Chondrocyte (in vitro differentiated cells): ENCODE measurements around the gene GH2. TPM values are rescaled to one million over a fixed set of nuclear protein-coding genes. Genes with fewer than 3 reads are reported as not detected.
"Not testable (repeated sequence)": the region's sequence is repeated elsewhere in the genome, so short reads cannot be mapped to it uniquely, and the experiment has no call there.

Source experiments
- DNase-seq: peaks from one replicate; pipeline ENCODE4 v3.0.0; 2021; ENCODE audit warnings: mixed read lengths, low spot score
- H3K27ac Mint-ChIP-seq: one replicate; pipeline ENCODE4 v1.8.0; 2021; ENCODE audit warnings: mild to moderate bottlenecking, moderate library complexity, mixed read lengths; ENCODE audit not compliant: unreplicated experiment
- H3K27me3 Mint-ChIP-seq: 2 replicates; pipeline ENCODE4 v1.8.0; 2021; ENCODE audit warnings: low read depth, mixed read lengths
- H3K36me3 Mint-ChIP-seq: 2 replicates; pipeline ENCODE4 v1.8.0; 2021; ENCODE audit warnings: low read depth, mixed read lengths
- H3K4me1 Mint-ChIP-seq: 2 replicates; pipeline ENCODE4 v1.8.0; 2021; ENCODE audit warnings: low read depth, mild to moderate bottlenecking, mixed read lengths
- H3K4me3 Mint-ChIP-seq: one replicate; pipeline ENCODE4 v1.8.0; 2021; ENCODE audit warnings: mild to moderate bottlenecking, moderate library complexity, mixed read lengths; ENCODE audit not compliant: unreplicated experiment
- H3K9me3 Mint-ChIP-seq: 2 replicates; pipeline ENCODE4 v1.8.0; 2021; ENCODE audit warnings: low read depth, mixed read lengths
- CTCF ChIP-seq: fragments of 200-600 bp; sonication (generic); IDR thresholded peaks from 2 replicates; pipeline ENCODE4 v1.5.0; 2021; ENCODE audit warnings: antibody characterized with exemption, mild to moderate bottlenecking, moderate library complexity
- total RNA-seq: library from RNA; stranded (reverse); gene quantifications from 3 replicates; pipeline ENCODE4 v1.2.1, GENCODE V29; 2021

Gene GH2
- total RNA-seq, 1 donor from 2014 or later = not detected

- no peak for TF ChIP-seq CTCF
- Mint-ChIP-seq H3K36me3 (no peaks in the 10 kb centered on the region), H3K27ac (no peak overlapping the region), H3K27me3 (peaks cover 52% of the 10 kb centered on the region), H3K4me3 (no peak overlapping the region), H3K4me1 (peaks cover 4% of the 10 kb centered on the region), H3K9me3 (no peaks in the 10 kb centered on the region)
- peak; percentile 52 for DNase-seq
Observed at GRCh38 chr17:63914471-63914870, 32.7 kb upstream of the GH2 start.

- Mint-ChIP-seq H3K4me3 (no peak overlapping the region), H3K27ac (no peak overlapping the region), H3K9me3 (no peaks in the 10 kb centered on the region), H3K36me3 (no peaks in the 10 kb centered on the region), H3K27me3 (peaks cover 51% of the 10 kb centered on the region), H3K4me1 (no peaks in the 10 kb centered on the region)
- DNase-seq = peak; percentile 29
- TF ChIP-seq CTCF = peak; percentile 88
Observed at GRCh38 chr17:63911657-63912100, 29.9 kb upstream of the GH2 start.

- H3K4me3 Mint-ChIP-seq = no peak within 1 kb of the TSS
- H3K9me3 Mint-ChIP-seq = no peaks in the 10 kb centered on the region
- TF ChIP-seq CTCF = no peak
- H3K36me3 Mint-ChIP-seq = no peaks in the 10 kb centered on the region
- no peak within 1 kb of the TSS for H3K27ac Mint-ChIP-seq
- H3K4me1 Mint-ChIP-seq = no peaks in the 10 kb centered on the region
- H3K27me3 Mint-ChIP-seq = peaks cover 48% of the 10 kb centered on the region
- DNase-seq = peak; percentile 48
Observed at GRCh38 chr17:63911041-63911635, 29.4 kb upstream of the GH2 start, which contains the start of gene CSHL1. CSHL1 (minus strand) TSS chr17:63911258; CDS start chr17:63911196, 62 bp downstream.

- H3K27me3 Mint-ChIP-seq = peaks cover 40% of the 10 kb centered on the region
- H3K4me1 Mint-ChIP-seq = no peaks in the 10 kb centered on the region
- H3K36me3 Mint-ChIP-seq = no peaks in the 10 kb centered on the region
- no peak overlapping the region for H3K27ac Mint-ChIP-seq
- no peaks in the 10 kb centered on the region for H3K9me3 Mint-ChIP-seq
- DNase-seq = peak; percentile 58
- TF ChIP-seq CTCF = no peak
- no peak overlapping the region for H3K4me3 Mint-ChIP-seq
Observed at GRCh38 chr17:63910096-63910495, 28.4 kb upstream of the GH2 start.

- H3K9me3 Mint-ChIP-seq, H3K36me3 Mint-ChIP-seq, H3K27ac Mint-ChIP-seq, H3K4me3 Mint-ChIP-seq, H3K4me1 Mint-ChIP-seq: not testable (repeated sequence)
- peak; percentile 35 for DNase-seq
- peaks cover 37% of the 10 kb centered on the region for H3K27me3 Mint-ChIP-seq
Observed at GRCh38 chr17:63909586-63909985, 27.8 kb upstream of the GH2 start.

- H3K4me3 Mint-ChIP-seq, DNase-seq, H3K27ac Mint-ChIP-seq, H3K9me3 Mint-ChIP-seq, H3K36me3 Mint-ChIP-seq, H3K4me1 Mint-ChIP-seq: not testable (repeated sequence)
- peaks cover 37% of the 10 kb centered on the region for H3K27me3 Mint-ChIP-seq
- peak; percentile 43 for TF ChIP-seq CTCF
Observed at GRCh38 chr17:63907161-63907778, 25.5 kb upstream of the GH2 start.

- peak; percentile 19 for DNase-seq
- H3K36me3 Mint-ChIP-seq, H3K27ac Mint-ChIP-seq, H3K4me1 Mint-ChIP-seq, H3K4me3 Mint-ChIP-seq, H3K9me3 Mint-ChIP-seq: not testable (repeated sequence)
- H3K27me3 Mint-ChIP-seq = peaks cover 40% of the 10 kb centered on the region
Observed at GRCh38 chr17:63904796-63905195, 23.1 kb upstream of the GH2 start.
